Ramos (cell line): ENCODE data around the gene FGGY.
"Not testable (repeated sequence)": the region's sequence is repeated elsewhere in the genome, so short reads cannot be mapped to it uniquely, and the experiment has no call there.

Experiments
- in situ Hi-C: fragments of 300-500 bp; cut with MboI; formaldehyde crosslinking; loops from one replicate; pipeline ENCODE4 v1.14.3; 2022; ENCODE audit warnings: low sequenced_read_pairs; ENCODE audit not compliant: unreplicated experiment

Gene FGGY

GRCh38 chr1:59342801-59343575 is 46.1 kb downstream of the FGGY start:
- in situ Hi-C loops = no loop called here

DNA sequence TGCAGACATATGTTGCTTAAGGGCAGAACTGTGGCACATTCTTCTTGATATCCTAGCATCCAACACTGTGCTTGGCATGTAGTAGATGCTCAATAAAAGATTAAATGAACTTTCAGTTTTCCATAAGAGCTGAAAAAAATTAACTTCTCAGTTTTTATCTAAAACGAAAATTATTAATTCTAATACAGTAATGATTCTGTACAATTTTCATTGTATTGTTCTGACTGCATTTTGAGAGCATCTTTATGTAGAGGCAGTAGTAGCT is 46.6 kb downstream of the FGGY start:
- in situ Hi-C loops = no loop called here

DNA sequence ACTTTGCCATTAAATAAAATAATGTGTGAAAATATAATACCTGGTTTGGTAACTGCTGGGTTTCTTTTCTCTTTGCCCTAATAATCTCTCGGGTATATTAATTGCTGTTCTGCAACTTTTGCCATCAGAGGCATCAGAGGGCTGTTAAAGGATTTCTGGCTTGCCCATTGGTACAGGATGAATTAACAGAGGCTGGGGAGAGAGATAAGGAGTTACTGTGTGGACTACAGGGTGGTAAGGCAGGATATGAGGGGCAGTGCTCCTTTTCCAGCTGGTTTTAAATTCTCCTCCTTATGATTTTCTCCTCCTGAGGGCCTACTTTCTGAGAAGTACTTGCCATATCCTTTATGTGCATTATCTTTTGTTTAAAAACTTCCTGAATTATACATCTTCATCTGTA is 48.3 kb downstream of the FGGY start:
- in situ Hi-C loops = no loop called here

DNA sequence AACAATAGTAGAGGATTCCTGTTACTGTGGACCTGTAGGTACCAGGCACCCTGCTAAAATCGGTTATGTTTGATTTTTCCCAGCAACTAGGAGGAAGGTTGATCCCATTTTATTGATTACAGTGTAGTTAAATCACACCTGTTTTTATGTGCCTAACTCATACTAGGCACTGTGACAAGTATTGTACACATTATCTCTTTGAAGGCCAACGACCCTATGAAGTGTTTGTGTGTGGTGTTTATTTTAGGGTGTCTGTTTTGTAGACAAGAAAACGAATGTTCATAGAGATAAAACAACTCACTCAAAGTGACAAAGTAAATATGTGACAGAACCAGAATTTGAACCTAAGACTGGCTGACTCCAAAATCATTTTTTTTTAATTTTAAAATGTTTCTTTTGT is 49.5 kb downstream of the FGGY start:
- in situ Hi-C loops = no loop called here

DNA sequence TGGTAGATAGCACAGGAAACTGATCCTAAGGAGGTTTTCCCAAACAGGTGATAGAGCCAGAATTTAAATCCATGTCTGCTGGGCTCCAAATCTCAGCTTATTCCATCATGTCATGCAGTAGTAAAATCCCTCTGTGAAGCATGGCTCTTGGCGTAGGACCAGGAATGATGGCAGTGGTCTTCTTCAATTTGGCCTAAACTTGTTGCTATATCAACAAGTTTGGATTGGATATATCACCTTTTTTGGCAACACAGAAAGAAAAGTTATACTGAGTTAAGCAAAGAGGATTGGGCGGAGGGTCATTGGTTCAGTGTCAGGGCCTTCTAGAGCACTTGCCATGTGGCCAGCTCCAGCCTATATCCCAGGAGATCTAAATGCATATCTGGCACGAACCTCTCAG is 52.2 kb downstream of the FGGY start:
- in situ Hi-C loops = no loop called here

- in situ Hi-C loops = no loop called here
Measured at GRCh38 chr1:59350521-59350920, 53.6 kb downstream of the FGGY start.

- in situ Hi-C loops = no loop called here
Measured at GRCh38 chr1:59352065-59352464, 55.2 kb downstream of the FGGY start.

DNA sequence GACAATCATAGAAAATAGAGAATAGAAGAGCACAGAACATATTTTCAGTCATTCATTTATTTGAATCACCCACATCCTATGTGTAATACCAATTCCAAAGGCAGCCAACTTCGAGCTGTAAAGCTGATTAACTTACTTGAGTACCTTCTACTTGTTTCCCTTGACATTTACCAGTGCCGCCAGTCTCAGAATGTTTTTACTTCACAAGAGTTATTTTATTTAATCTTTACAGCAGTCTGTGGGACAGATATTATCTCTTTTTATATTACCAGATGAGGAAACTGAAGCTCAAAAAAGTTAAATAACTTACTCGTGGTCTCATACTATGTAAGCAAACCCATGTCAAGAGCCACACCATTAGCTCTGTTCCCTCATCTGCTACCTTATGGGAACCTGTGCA is 56.6 kb downstream of the FGGY start:
- in situ Hi-C loops = no loop called here

- in situ Hi-C loops = not testable (repeated sequence)
Measured at GRCh38 chr1:59354239-59354638, 57.3 kb downstream of the FGGY start.

DNA sequence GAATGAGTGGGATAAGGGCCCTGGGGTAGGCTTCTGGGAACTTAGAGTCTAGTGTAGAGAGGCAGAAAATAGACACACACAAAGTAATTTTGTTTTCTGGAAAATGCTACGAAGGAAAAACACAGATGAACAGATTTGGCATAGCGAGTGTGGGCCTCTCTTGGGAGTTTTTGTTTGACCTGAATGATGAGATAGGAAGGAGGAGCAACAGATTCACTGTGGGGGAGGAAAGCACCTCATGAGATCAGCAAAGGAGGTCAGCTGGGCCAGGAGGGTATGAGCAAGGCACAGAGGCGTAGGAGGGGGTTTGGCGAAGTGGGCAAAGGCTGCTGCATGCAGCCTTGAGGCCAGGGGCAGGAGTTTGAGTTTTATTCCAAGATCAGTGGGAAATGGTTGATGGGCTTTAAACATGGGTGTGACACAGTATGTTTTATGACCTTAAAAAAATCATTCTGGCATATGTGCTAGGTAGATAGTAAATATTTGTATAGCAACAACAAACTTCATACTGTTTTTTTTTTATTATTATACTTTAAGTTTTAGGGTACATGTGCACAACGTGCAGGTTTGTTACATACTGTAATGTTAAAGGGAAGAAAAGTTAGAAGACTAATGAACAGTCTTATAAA is 57.9 kb downstream of the FGGY start:
- in situ Hi-C loops = no loop called here

- in situ Hi-C loops = no loop called here
Measured at GRCh38 chr1:59355361-59355760, 58.5 kb downstream of the FGGY start.

DNA sequence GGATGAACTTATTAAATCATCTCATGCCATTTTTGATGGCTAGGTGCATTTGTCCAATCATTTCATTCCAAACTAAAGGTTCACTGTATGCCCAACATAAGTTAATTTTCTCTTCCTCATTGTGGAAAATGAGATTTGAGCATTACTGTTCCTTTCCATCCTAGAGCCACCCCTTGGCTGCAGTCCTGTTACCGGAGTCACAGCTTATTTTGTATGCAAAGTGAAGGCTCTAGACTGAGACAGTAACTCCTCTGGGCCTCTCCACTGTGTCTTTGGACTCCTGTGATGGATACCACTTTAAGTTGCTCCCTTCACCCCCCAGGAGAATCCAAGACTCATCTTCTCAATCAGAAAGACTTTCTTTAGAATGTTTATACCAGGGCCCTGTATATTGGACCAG is 59.7 kb downstream of the FGGY start:
- in situ Hi-C loops = no loop called here

GRCh38 chr1:59357645-59358320 is 60.9 kb downstream of the FGGY start:
- in situ Hi-C loops = no loop called here

DNA sequence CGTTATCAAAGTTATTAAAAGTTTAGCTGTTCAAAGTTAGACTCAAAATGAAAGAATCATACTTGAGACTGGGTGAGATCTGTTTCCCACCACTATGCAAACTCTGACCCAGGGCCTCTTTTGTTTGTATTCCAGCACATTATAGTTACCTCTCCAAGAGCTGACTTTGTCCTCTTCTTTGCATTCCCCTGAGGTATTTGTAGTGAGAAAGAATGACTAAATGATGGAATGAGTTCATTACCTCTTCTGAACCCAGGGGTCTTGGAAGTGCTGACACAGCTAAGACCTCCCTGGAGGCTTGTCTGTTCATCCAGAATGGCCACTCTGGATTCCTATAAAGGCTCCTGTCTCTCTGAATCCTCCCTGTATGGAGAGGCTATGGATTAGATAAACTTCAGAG is 62.4 kb downstream of the FGGY start:
- in situ Hi-C loops = no loop called here

GRCh38 chr1:59360170-59360569 is 63.3 kb downstream of the FGGY start:
- in situ Hi-C loops = no loop called here

DNA sequence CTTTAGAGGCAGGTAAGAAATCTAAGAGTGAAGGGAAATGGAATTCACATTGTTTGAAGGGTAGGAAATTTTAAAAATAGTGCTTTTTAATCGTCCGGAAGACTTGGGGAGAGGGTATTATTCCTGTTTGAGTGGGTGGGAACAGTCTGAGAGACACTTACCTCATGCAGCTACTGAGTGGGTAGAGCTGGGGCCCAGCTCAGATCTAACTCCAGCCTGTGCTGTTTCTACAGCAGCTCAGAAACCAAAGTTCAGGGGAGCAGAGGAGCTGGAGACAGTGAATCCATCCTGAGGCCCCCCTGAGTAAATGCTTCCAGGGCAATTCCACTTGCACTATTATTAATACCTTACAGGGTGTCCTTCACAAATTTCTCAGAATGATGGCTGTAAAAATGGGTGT is 63.8 kb downstream of the FGGY start:
- in situ Hi-C loops = no loop called here

DNA sequence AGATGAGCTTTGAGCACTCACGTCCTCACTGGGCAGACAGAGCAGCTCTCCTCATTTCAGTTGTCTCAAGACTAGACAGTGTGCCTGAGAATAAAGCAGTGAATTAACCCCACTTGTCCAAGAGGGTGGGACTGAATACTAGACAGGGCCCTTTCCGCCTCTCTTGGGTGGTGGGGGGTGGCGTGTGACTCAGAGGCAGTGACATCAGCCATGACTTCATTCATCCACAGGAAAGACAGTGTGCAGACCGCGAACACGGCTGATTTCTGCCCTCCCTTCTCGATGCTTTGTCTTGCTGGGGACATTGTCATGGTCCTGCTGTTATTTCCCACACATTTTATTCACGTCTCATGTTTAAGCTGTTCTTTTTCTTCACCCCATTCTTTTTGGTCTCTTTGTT is 64.9 kb downstream of the FGGY start:
- in situ Hi-C loops = no loop called here

DNA sequence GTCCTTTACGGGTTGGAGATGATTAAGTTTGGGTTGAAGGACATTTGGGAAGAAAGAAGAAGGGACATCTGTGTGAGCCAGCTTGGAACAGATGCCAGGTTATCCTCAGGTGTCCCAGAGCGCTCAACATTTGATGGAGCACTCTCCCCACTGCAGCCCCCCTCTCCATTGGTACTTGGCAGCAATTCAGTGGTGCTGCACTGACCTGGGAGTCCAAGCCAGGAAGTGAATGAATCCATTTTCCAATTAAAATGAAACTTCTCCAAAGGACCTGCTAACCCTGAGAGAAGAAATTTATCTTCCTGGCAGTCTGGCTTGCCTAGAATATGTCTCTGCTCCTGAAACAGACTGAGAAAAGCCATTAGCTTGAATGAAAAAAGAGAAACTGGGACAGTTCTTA is 67.1 kb downstream of the FGGY start:
- in situ Hi-C loops = no loop called here

DNA sequence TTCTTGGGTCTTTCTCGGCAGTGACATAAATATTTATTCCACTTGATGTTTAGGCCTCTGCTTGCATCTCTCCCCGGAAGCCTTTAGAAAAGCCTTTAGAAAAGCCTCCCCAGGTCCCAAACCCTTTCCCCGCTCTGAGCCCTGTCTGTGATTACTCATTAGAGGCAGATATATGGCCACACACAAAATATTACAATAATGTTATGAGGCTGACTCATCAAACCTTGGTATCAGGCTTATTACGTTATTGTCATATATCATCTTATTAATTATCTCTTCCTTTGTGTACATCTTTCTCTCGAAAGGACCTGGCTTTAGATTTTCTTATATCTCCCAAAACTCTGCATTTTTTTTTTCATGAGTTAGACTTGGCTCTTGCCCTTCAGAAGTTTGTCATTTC is 69.5 kb downstream of the FGGY start:
- in situ Hi-C loops = no loop called here

DNA sequence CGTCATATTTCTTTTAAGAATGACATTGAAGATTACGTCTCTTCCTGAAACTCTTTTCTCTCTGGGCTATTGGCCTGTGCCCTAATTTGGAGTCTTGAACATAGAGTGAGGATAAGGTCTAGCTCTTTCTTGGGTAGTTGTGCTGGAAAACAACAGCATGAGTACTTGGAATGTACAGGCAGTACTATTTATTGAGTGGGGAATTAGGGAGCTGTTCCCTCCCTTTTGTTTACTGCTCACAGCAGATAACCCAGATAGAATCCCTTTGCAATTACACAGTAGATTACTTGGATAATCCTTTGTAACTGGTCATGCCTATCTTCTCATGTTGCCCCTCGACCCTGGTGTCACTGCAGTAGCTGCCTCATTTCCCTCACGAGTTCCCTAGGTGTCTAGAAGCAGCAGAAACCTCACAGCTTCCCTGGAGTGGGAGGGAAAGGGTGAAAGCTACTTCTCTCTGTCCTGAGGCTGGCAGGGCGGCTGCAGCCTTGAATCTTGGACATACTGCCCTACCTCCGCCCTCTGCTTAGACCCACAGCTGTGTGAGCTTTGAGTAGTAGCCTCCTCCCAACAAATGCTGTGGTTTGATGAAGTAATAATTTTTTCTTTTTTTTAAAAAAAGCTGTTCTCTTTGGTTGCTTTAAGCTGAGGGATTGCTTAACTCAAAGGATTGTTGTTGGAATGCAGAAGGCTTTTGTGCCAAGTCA is 70.6 kb downstream of the FGGY start:
- in situ Hi-C loops = no loop called here

DNA sequence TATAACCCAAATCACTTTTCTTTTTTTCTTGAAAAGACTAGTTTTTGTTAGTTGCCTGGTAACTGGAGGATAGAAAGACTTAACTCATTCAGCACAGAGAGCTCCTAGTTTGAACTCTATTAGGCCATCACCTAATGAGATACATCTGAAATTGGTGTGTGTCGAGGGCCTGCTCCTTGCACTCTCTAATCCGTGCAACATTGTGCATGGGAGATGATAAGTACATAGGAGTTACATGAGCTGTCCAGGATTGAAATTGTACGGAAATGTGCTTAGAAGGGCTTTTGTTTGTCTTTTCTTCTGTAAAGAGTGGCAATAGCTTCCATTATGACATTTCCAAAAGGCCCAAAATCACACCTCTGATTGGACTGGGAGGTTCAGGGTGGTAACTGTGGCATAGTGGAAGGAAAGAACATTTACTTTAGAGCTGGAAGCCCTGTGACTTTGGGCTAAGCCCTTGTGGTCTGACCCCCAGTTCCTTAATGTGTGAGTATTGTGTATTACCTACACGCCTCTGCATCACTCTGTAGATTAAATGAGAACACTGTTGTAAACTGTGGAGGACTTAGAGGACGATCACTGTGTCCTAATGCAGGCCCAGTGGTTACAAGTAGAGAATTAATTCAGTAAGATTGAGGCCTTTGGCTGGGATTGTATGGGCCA is 71.2 kb downstream of the FGGY start:
- in situ Hi-C loops = no loop called here
